Testis (tissue), 3 donors: ENCODE results near the gene ACBD3. TPM values are rescaled to one million over a fixed set of nuclear protein-coding genes. Genes with fewer than 3 reads are reported as not detected.

Experiments used
- DNase-seq: peaks from one replicate; pipeline ENCODE4 v3.0.0-alpha.2; 2019
- H3K27ac ChIP-seq, 2 donors: fragments of 200-600 bp; sonication (generic); one replicate each; pipeline ENCODE4 v1.5.1; 2019
- H3K27me3 ChIP-seq: fragments of 200-600 bp; sonication (generic); one replicate; pipeline ENCODE4 v1.5.1; 2019
- H3K36me3 ChIP-seq: fragments of 200-600 bp; sonication (generic); one replicate; pipeline ENCODE4 v1.5.1; 2017; ENCODE audit warnings: low read depth; ENCODE audit errors: missing control alignments
- H3K4me1 ChIP-seq: fragments of 200-600 bp; sonication (generic); one replicate; pipeline ENCODE4 v1.5.1; 2019
- H3K4me3 ChIP-seq, 2 donors: fragments of 200-600 bp; sonication (generic); one replicate each; pipeline ENCODE4 v1.5.1; 2017 to 2019
- H3K9me3 ChIP-seq: fragments of 200-600 bp; sonication (generic); one replicate; pipeline ENCODE4 v1.5.1; 2017
- POLR2A ChIP-seq: fragments of 450-650 bp; IDR thresholded peaks from one replicate; pipeline ENCODE4 v1.6.1; 2017; ENCODE audit warnings: antibody characterized with exemption, mild to moderate bottlenecking, moderate library complexity
- WGBS, 2 donors: methylation state at CpG; one replicate each; pipeline ENCODE4 v1.1.5; 2018; 5-methylcytosine and 5-hydroxymethylcytosine counted together
- intact Hi-C: fragments of 100-400 bp; cut with DNase I; formaldehyde crosslinking; loops from one replicate; pipeline ENCODE4 v1.15.1; 2023; ENCODE audit warnings: low total_unique reads
- polyA plus RNA-seq: library from polyadenylated mRNA; stranded (reverse); fragments of 350-450 nt; fragmentation: Illumina TruSeq; extraction: RNeasy Lipid Tissue Mini Kit (QIAGEN cat#74804); gene quantifications from one replicate; pipeline ENCODE4 v1.2.3, GENCODE V29; 2014; ENCODE audit warnings: low read depth, low replicate concordance; ENCODE audit not compliant: insufficient read depth
- total RNA-seq, 2 donors: library from RNA; depleted of rRNA; stranded (reverse); fragments of >200 nt; gene quantifications; one replicate each; pipeline ENCODE4 v1.2.3, GENCODE V29; 2016
- TF ChIP-seq, protein P1 (sequence below), 3 experiments: fragments of 450-650 bp in 2 of 3; fragments of 200-600 bp in 1 of 3; sonication (generic) in 1 of 3; IDR thresholded peaks; one replicate each; pipeline ENCODE4 v1.5.1; 2016 to 2019; ENCODE audit warnings: antibody characterized with exemption in 3 of 3, mild to moderate bottlenecking in 2 of 3, moderate library complexity in 1 of 3

Gene ACBD3
- total and polyA plus RNA-seq, 3 donors from 2014 or later, result 32.9 to 57.9 (median 50.6) TPM

DNA sequence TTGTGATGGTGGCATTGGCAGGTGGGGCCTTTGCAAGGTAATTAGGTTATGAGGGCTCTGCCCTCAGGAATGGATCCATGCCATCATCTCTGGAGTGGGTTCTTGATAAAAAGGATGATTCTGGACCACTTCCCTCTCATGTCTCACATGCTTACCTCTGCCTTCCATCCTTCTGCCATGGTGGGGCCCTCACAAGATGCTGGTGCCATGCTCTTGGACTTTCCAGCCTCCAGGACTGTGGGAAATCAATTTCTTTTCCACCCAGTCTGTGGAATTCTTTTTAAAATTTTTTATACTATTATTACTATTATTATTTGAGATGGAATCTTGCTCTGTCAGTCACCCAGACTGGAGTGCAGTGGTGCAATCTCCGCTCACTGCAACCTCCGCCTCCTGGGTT, 57.3 kb downstream of the ACBD3 start:
- peaks cover 9% of the 10 kb centered on the region for H3K4me1 ChIP-seq
- H3K27me3 ChIP-seq, result no peaks in the 10 kb centered on the region
- intact Hi-C loops, result no loop called here
- no peaks in the 10 kb centered on the region for H3K36me3 ChIP-seq
- no peak for DNase-seq
- H3K27ac ChIP-seq, result no peak overlapping the region
- 94 to 100% methylated on average over 2 of the region's 2 CpGs for WGBS, 2 donors
- H3K9me3 ChIP-seq, result no peaks in the 10 kb centered on the region
- TF ChIP-seq, protein P1, sequence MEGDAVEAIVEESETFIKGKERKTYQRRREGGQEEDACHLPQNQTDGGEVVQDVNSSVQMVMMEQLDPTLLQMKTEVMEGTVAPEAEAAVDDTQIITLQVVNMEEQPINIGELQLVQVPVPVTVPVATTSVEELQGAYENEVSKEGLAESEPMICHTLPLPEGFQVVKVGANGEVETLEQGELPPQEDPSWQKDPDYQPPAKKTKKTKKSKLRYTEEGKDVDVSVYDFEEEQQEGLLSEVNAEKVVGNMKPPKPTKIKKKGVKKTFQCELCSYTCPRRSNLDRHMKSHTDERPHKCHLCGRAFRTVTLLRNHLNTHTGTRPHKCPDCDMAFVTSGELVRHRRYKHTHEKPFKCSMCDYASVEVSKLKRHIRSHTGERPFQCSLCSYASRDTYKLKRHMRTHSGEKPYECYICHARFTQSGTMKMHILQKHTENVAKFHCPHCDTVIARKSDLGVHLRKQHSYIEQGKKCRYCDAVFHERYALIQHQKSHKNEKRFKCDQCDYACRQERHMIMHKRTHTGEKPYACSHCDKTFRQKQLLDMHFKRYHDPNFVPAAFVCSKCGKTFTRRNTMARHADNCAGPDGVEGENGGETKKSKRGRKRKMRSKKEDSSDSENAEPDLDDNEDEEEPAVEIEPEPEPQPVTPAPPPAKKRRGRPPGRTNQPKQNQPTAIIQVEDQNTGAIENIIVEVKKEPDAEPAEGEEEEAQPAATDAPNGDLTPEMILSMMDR (IDR thresholded peaks at IDR 0.05), result no peak
- TF ChIP-seq POLR2A, result no peak
- H3K4me3 ChIP-seq, result no peak overlapping the region

DNA sequence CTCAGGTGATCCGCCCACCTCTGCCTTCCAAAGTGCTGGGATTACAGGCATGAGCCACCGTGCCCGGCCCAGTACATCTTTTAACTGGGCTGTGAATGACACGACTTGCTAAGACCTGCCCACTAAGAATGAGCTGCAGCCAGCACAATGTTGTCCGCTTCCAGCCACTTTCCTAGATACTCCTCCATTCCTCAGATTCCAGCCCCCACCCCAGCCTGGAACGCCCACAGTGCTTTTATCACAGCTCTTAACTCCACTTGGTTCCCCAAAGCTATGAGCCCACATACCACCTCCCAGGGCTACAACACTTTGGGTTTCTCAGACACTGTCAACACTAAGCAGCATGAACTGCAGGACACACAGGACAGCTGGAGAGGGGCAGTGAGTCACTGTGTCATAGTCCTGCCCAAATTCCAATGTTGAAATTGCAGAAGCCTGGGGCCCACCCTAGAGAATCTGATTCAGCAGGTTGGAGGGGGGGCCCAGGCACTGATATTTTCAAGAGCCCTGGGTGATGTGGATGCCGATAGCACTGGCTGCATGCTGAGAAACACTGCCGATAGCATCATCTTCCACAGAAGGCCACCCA, 58.0 kb downstream of the ACBD3 start:
- TF ChIP-seq, protein P1 (IDR thresholded peaks at IDR 0.05), result no peak
- TF ChIP-seq POLR2A, result no peak
- DNase-seq, result no peak
- no peak overlapping the region for H3K27ac ChIP-seq
- H3K4me3 ChIP-seq, result no peak overlapping the region
- 86 to 87% methylated on average over 6 to 8 of the region's 8 CpGs for WGBS, 2 donors
- intact Hi-C loops, result no loop called here
- H3K9me3 ChIP-seq, result no peaks in the 10 kb centered on the region
- H3K36me3 ChIP-seq, result no peaks in the 10 kb centered on the region
- peaks cover 9% of the 10 kb centered on the region for H3K4me1 ChIP-seq
- H3K27me3 ChIP-seq, result no peaks in the 10 kb centered on the region

DNA sequence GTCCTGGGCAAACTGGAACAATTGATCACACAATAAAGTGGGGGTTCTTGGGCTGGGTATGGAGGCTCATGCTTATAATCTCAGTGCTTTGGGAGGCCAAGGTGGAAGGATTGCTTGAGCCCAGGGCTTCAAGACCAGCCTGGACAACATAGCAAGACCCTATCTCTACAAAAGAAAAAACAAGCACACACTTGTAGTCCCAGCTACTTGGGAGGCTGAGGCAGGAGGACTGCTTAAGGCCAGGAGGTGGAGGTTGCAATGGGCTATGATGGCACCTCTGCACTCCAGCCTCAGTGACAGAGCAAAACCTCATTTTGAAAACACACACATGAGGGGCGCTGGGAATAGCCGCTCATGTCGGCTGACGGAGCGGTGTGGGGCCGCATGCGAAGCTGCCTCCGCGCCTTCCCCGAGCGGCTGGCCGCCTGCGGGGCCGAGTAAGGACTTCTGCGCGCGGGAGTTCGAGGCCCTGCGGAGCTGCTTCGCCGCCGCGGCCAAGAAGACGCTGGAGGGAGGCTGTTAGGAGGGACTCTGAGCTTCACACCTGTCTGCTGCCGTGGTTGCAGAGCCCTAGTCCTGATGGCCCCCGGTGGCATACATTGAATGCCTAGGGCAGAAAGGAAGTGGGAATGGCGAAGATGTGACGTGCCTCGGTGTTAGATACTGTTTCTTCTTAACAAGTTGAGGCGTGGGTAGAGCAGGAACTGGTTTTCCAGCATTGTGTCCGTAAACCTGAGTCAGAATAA, 59.5 kb downstream of the ACBD3 start:
- H3K9me3 ChIP-seq, result no peaks in the 10 kb centered on the region
- intact Hi-C loops, result no loop called here
- TF ChIP-seq, protein P1 (IDR thresholded peaks at IDR 0.05), result no peak
- no peak for TF ChIP-seq POLR2A
- no peak overlapping the region for H3K4me3 ChIP-seq
- peaks cover 9% of the 10 kb centered on the region for H3K4me1 ChIP-seq
- no peak for DNase-seq
- H3K36me3 ChIP-seq, result no peaks in the 10 kb centered on the region
- WGBS, 2 donors, result 73 to 76% methylated on average over 13 to 31 of the region's 31 CpGs
- no peak overlapping the region for H3K27ac ChIP-seq
- no peaks in the 10 kb centered on the region for H3K27me3 ChIP-seq

DNA sequence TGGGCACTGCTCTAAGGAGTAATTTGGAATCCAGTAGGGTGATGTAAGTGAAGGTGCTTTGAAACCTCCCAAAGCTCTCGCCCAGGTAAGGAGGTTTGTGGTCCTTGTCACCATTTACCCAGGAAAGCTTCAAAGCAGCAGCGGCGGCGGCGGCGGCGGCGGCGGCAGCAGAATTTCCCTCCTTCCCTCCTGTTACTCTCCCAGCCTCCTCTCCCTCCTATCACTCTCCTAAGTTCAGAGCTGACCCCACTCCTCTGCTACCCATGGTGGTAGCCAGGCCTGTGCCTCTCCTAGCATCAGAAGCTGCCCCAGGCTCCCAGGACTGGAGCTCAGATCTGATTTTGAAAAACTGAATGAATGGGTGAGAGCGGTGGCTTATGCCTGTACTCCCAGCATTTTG, 60.7 kb downstream of the ACBD3 start:
- no peaks in the 10 kb centered on the region for H3K9me3 ChIP-seq
- 89 to 98% methylated on average over 10 of the region's 10 CpGs for WGBS, 2 donors

More for the DNA sequence above, 60.7 kb downstream of the ACBD3 start:
- H3K27ac ChIP-seq, result no peak overlapping the region
- no peak for DNase-seq
- intact Hi-C loops, result no loop called here
- no peak overlapping the region for H3K4me3 ChIP-seq
- H3K36me3 ChIP-seq, result no peaks in the 10 kb centered on the region
- TF ChIP-seq POLR2A, result no peak
- TF ChIP-seq, protein P1 (IDR thresholded peaks at IDR 0.05), result no peak
- H3K4me1 ChIP-seq, result peaks cover 14% of the 10 kb centered on the region
- no peaks in the 10 kb centered on the region for H3K27me3 ChIP-seq
